Natural killer cell (primary cell): Measurements from ENCODE around the gene CEP250. TPM values are rescaled to one million over a fixed set of nuclear protein-coding genes. Genes with fewer than 3 reads are reported as not detected.
A peak's percentile ranks its signal among the peaks of the same experiment; 100 is the strongest.

Source experiments
- ATAC-seq, 3 donors: fragments of 150-1000 bp in 2 of 3; fragments of 200-7000 bp in 1 of 3; cut with Tn5 transposase; 1 replicate in 1 of 3; 2 replicates in 2 of 3; pipeline ENCODE4 v1.10.0; 2021; ENCODE audit warnings: mild to moderate bottlenecking in 2 of 3, moderate library complexity in 2 of 3
- DNase-seq, 2 donors: peaks; one replicate each; pipeline versions ENCODE4 v3.0.0 to v3.0.0-alpha.2; 2013 to 2021; ENCODE audit warnings: mixed read lengths in 1 of 2
- H3K27ac ChIP-seq: one replicate; pipeline ENCODE4 v1.5.1; 2013; ENCODE audit warnings: mild to moderate bottlenecking, low read length
- H3K27me3 ChIP-seq: one replicate; pipeline ENCODE4 v1.6.1; 2013; ENCODE audit warnings: low read length; ENCODE audit not compliant: control insufficient read depth, insufficient read depth
- H3K36me3 ChIP-seq: one replicate; pipeline ENCODE4 v1.6.1; 2013; ENCODE audit warnings: low read length; ENCODE audit not compliant: control insufficient read depth, insufficient read depth
- H3K4me1 ChIP-seq: one replicate; pipeline ENCODE4 v1.6.1; 2013; ENCODE audit warnings: low read length; ENCODE audit not compliant: control insufficient read depth, insufficient read depth
- H3K4me3 ChIP-seq: one replicate; pipeline ENCODE4 v1.5.1; 2013; ENCODE audit warnings: low read length
- H3K9me3 ChIP-seq: one replicate; pipeline ENCODE4 v1.6.1; 2013; ENCODE audit warnings: low read length; ENCODE audit not compliant: control insufficient read depth, insufficient read depth
- H3K27ac Mint-ChIP-seq, 2 donors: one replicate each; pipeline ENCODE4 v1.8.0; 2022; ENCODE audit warnings: mild to moderate bottlenecking in 2 of 2, mixed read lengths in 2 of 2, moderate library complexity in 1 of 2
- H3K27me3 Mint-ChIP-seq, 2 donors: one replicate each; pipeline ENCODE4 v1.8.0; 2022; ENCODE audit warnings: low read depth in 2 of 2, mixed read lengths in 2 of 2
- H3K36me3 Mint-ChIP-seq: one replicate; pipeline ENCODE4 v1.8.0; 2022; ENCODE audit warnings: mixed read lengths
- H3K4me1 Mint-ChIP-seq, 2 donors: one replicate each; pipeline ENCODE4 v1.8.0; 2022; ENCODE audit warnings: mixed read lengths in 2 of 2
- H3K4me3 Mint-ChIP-seq: one replicate; pipeline ENCODE4 v1.8.0; 2022; ENCODE audit warnings: mild to moderate bottlenecking, moderate library complexity, mixed read lengths
- H3K9me3 Mint-ChIP-seq, 2 donors: one replicate each; pipeline ENCODE4 v1.8.0; 2022; ENCODE audit warnings: mixed read lengths in 2 of 2
- CTCF ChIP-seq: fragments of 200-600 bp; IDR thresholded peaks from one replicate; pipeline ENCODE4 v1.8.0; 2022; ENCODE audit warnings: antibody characterized with exemption
- WGBS: methylation state at CpG from one replicate; pipeline ENCODE4 v1.1.7; 2013; ENCODE audit warnings: missing lambda C conversion rate; ENCODE audit not compliant: insufficient coverage; 5-methylcytosine and 5-hydroxymethylcytosine counted together
- intact Hi-C: fragments of 100-400 bp; cut with micrococcal nuclease; formaldehyde crosslinking; loops from one replicate; pipeline ENCODE4 v1.14.2; 2022
- total RNA-seq, 4 donors: library from RNA; stranded (reverse); fragments of 120-200 nt in 1 of 4; gene quantifications; one replicate each; pipeline versions ENCODE4 v1.2.3 to v1.2.4, GENCODE V29; 2013 to 2022

CEP250 gene
- total RNA-seq, 3 donors from 2014 or later (not counting 1 experiment from before 2014, with no cell fraction given) = 61.5 to 91.8 (median 80.8) TPM

- Mint-ChIP-seq H3K36me3 (peaks cover 42% of the 10 kb centered on the region), H3K27me3 (no peaks in the 10 kb centered on the region), H3K9me3 (no peaks in the 10 kb centered on the region), H3K4me3 (no peak overlapping the region), H3K4me1 (peaks cover 46 to 50% of the 10 kb centered on the region in 2 donors), H3K27ac (peak overlapping the region in 1 of 2 donors; percentile 31)
- intact Hi-C loops = no loop called here
- Histone ChIP-seq H3K9me3 (no peaks in the 10 kb centered on the region), H3K4me3 (no peak overlapping the region), H3K36me3 (peaks cover 96% of the 10 kb centered on the region), H3K4me1 (peaks cover 11% of the 10 kb centered on the region), H3K27ac (no peak overlapping the region), H3K27me3 (no peaks in the 10 kb centered on the region)
- no peak for TF ChIP-seq CTCF
- ATAC-seq (no peak), DNase-seq (no peak)
- WGBS = 98% methylated on average over 9 of the region's 9 CpGs
These were observed 42.4 kb downstream of the CEP250 start for GRCh38 chr20:35497780-35498189.

GRCh38 chr20:35499271-35499670, 43.9 kb downstream of the CEP250 start:
- Histone ChIP-seq H3K27ac (no peak overlapping the region), H3K9me3 (no peaks in the 10 kb centered on the region), H3K4me1 (peaks cover 12% of the 10 kb centered on the region), H3K36me3 (peaks cover 96% of the 10 kb centered on the region), H3K27me3 (no peaks in the 10 kb centered on the region), H3K4me3 (no peak overlapping the region)
- WGBS = 96% methylated on average over 1 of the region's 1 CpG
- H3K36me3 Mint-ChIP-seq = peaks cover 46% of the 10 kb centered on the region
- ATAC-seq (no peak), DNase-seq (no peak)
- H3K9me3 Mint-ChIP-seq = no peaks in the 10 kb centered on the region
- H3K27me3 Mint-ChIP-seq = no peaks in the 10 kb centered on the region
- H3K4me3 Mint-ChIP-seq = no peak overlapping the region
- no peak for TF ChIP-seq CTCF
- peaks cover 52 to 54% of the 10 kb centered on the region in 2 donors for H3K4me1 Mint-ChIP-seq
- H3K27ac Mint-ChIP-seq = peak overlapping the region; percentile 4 to 78
- intact Hi-C loops = no loop called here

GRCh38 chr20:35502352-35502751, 47.0 kb downstream of the CEP250 start:
- ATAC-seq (no peak), DNase-seq (no peak)
- no peak overlapping the region for H3K4me3 ChIP-seq
- no peak for TF ChIP-seq CTCF
- intact Hi-C loops = no loop called here
- no peaks in the 10 kb centered on the region for H3K27me3 Mint-ChIP-seq
- peaks cover 36% of the 10 kb centered on the region for H3K36me3 Mint-ChIP-seq
- H3K9me3 Mint-ChIP-seq = no peaks in the 10 kb centered on the region
- peak overlapping the region; percentile 71 to 74 for H3K27ac Mint-ChIP-seq
- 46% methylated on average over 8 of the region's 8 CpGs for WGBS
- H3K27ac ChIP-seq = no peak overlapping the region
- peaks cover 62 to 66% of the 10 kb centered on the region in 2 donors for H3K4me1 Mint-ChIP-seq
- H3K9me3 ChIP-seq = no peaks in the 10 kb centered on the region
- H3K4me1 ChIP-seq = peaks cover 21% of the 10 kb centered on the region
- H3K36me3 ChIP-seq = peaks cover 94% of the 10 kb centered on the region
- no peak overlapping the region for H3K4me3 Mint-ChIP-seq
- no peaks in the 10 kb centered on the region for H3K27me3 ChIP-seq

- 98% methylated on average over 10 of the region's 10 CpGs for WGBS
- peak overlapping the region; percentile 71 to 74 for H3K27ac Mint-ChIP-seq
- Histone ChIP-seq H3K36me3 (peaks cover 93% of the 10 kb centered on the region), H3K4me3 (no peak overlapping the region), H3K27ac (no peak overlapping the region), H3K9me3 (no peaks in the 10 kb centered on the region), H3K27me3 (no peaks in the 10 kb centered on the region), H3K4me1 (peaks cover 21% of the 10 kb centered on the region)
- no peak for ATAC-seq
- H3K4me3 Mint-ChIP-seq = peak overlapping the region; percentile 28
- no peak for TF ChIP-seq CTCF
- H3K9me3 Mint-ChIP-seq = no peaks in the 10 kb centered on the region
- H3K27me3 Mint-ChIP-seq = no peaks in the 10 kb centered on the region
- peaks cover 66% of the 10 kb centered on the region in 2 donors for H3K4me1 Mint-ChIP-seq
- intact Hi-C loops = no loop called here
- no peak for DNase-seq
- peaks cover 36% of the 10 kb centered on the region for H3K36me3 Mint-ChIP-seq
These were observed 47.9 kb downstream of the CEP250 start for GRCh38 chr20:35503281-35503680.
